SIG-M5 (cell line): Measurements from ENCODE around the gene GRHL1.

ENCODE experiments used
- DNase-seq: peaks from one replicate; lab custom pipeline; 2025; lab: John Stamatoyannopoulos, UW

Gene GRHL1

GRCh38 chr2:9972621-9973479 is 21.4 kb downstream of the GRHL1 start:
- DNase-seq: no peak

GRCh38 chr2:9973690-9974089 is 22.2 kb downstream of the GRHL1 start:
- DNase-seq: no peak

DNA sequence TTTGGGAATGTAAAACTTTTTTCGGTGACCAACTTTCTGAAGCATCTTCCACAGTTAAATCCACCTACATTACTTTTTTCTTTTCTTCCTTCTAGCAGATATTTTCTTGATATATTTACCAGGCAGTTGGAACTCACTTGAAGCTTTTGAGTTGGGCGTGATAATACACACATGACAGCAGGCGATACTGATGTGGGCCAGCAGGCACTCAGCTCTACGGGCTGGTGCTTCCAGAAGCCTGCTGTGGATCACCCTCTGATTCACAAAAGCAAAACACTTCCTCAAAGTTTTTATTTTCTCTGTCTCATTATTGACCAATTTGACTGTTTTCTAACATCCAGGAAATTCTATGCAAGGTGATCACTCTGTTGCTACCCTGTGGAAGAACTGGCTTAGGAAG is 22.9 kb downstream of the GRHL1 start:
- no peak for DNase-seq

GRCh38 chr2:9975328-9975727 is 23.8 kb downstream of the GRHL1 start:
- no peak for DNase-seq

GRCh38 chr2:9975805-9976447 is 24.4 kb downstream of the GRHL1 start:
- DNase-seq: no peak

DNA sequence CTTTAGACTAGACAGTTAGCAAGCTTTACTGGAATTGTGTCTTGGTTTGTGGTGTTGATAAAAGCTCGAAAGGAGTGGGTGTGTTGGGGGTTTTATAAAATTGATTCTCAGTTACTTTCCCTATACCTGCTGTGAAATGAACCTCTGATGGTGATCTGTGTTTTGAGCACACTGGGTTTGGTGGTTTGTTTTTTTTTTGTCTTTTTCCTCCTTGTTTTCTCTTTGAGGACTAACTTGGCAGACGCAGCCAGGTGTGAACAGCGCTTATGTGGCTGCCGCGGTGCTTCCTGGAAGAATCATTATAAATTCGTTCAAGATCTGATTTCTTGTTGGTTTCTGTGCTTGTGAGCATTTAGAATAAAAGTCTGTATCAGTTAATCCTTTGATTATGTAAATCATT is 28.5 kb downstream of the GRHL1 start:
- no peak for DNase-seq

- DNase-seq: no peak
Measured at GRCh38 chr2:9980520-9980919, 29.0 kb downstream of the GRHL1 start.

DNA sequence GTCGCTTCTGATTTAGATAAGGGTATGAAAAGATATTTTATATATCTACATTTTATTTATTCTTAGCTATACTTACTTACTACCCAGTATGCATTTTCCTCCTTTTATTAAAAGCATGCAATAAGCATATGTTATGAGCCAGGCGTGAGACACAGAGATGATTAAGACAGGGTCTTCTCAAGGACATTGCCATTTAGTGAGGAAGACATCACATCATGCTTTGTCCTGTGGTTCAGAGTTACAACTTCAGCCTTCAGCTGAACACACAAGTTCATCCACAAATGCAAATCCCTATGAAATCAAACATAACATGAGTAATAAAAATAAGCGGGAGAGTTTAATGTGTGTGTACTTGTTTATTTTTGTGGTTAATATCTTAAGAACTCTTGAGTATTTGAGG is 30.2 kb downstream of the GRHL1 start:
- DNase-seq: no peak

GRCh38 chr2:9982248-9982647 is 30.8 kb downstream of the GRHL1 start:
- no peak for DNase-seq

DNA sequence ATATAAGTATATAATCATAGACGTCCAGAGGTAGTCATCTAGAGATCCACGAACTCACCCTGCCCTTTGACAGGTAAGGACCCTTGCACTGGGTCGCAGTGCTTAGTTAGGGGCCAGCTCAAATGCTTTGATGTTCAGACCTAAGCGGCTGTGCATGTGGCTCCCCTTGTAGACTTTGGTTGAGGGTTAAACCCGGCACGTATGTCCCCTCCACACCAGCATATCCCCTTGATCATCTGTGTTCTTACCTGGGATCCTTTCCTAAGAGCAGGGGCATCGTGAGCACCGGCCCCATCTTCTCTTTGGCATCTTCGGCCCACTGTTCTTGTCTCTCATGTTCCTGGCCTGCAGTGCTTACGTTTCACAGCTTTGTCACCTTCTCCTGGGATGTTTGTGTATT is 31.4 kb downstream of the GRHL1 start:
- no peak for DNase-seq

GRCh38 chr2:9983401-9984216 is 32.1 kb downstream of the GRHL1 start:
- no peak for DNase-seq

- DNase-seq: no peak
Measured at GRCh38 chr2:9984217-9984739, 32.8 kb downstream of the GRHL1 start.

GRCh38 chr2:9984871-9985480 is 33.5 kb downstream of the GRHL1 start:
- DNase-seq: no peak

- no peak for DNase-seq
Measured at GRCh38 chr2:9985531-9986328, 34.2 kb downstream of the GRHL1 start.

GRCh38 chr2:9988320-9988719 is 36.8 kb downstream of the GRHL1 start:
- DNase-seq: no peak

DNA sequence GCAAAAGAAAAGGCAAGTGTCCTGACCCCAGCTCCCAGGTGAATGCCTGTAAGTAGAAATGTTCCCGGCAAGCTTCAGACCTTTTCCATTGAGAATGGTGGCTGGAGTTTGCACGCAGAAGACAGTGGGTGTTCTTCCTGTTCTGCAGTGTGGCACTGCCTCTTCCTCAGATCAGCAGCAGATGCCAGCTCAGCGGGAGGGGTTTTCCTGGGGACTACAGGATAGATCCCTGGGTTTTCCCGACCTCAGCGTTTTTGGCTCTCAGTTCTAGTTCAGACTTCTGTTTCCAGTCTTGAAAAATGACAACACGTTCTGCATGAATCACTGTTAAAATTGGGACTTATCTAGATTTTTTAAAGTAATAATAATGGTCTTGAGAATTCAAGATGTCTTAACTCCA is 39.2 kb downstream of the GRHL1 start:
- no peak for DNase-seq

DNA sequence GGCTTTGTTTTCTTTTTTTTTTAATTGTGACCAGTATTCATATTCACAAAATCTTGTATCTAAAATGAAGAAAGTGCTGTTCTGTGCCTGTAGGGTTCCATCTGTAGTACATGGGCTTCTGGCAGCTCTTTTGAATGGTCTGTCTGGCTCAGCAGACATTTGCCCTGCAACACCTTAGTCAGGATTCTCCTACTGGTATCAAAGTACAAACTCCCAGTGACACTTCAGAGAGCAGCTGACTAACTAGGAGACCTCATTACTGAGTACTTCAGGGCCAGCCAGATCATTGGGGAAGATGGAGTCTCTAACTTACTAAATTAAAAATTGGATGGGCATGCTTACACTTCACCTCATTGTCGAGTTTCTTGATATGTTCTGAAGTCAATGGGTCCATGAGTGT is 39.7 kb downstream of the GRHL1 start:
- no peak for DNase-seq

GRCh38 chr2:9991829-9992273 is 40.4 kb downstream of the GRHL1 start:
- no peak for DNase-seq

- no peak for DNase-seq
Measured at GRCh38 chr2:9992427-9993187, 41.1 kb downstream of the GRHL1 start.

DNA sequence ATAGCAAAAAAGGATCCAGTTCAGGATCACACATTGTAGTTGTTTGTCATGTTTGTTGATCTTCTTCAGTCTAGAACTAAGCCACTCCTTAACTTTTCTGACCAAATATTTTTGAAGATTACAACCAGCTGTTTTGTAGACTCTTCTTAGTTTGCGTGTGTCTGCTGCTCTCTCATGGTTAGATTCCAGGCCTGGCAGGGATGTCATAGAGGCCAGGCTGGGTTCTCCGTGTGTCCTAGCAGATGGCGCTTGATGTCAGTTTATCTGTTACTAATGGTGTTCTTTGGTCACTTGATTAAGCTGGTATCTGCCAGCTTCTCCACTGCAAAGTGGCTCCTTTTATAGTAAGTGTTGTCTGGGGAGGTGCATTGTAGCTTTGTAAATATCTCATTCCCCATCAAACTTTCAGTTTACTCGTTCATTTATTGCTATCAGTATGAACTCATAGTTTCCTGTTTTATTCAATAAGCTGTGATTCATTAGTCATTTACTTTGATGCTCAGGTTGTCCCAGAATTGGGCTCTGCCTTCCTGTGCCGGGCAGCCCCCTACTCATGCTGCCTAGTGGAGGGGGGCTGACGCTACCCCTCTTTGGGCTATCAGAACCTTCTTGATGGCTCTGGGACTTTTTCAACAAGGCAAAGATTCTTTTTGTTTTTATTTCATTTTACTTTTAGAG is 42.1 kb downstream of the GRHL1 start:
- DNase-seq: no peak
